Prostate gland (tissue), 2 donors: ENCODE measurements around the gene MYBPC2. TPM values are rescaled to one million over a fixed set of nuclear protein-coding genes. Genes with fewer than 3 reads are reported as not detected.

Experiments used
- DNase-seq: peaks from one replicate; pipeline ENCODE4 v3.0.0-alpha.2; 2019; ENCODE audit warnings: low spot score
- H3K27ac ChIP-seq, 2 donors: fragments of 200-600 bp; sonication (generic); 2 replicates each; pipeline ENCODE4 v1.5.1; 2017 to 2019
- H3K27me3 ChIP-seq: fragments of 200-600 bp; sonication (generic); replicated peaks from 2 replicates; pipeline ENCODE4 v1.5.1; 2019; ENCODE audit not compliant: insufficient read depth
- H3K36me3 ChIP-seq, 2 donors: fragments of 200-600 bp; sonication (generic); 1 replicate in 1 of 2; 2 replicates in 1 of 2; pipeline versions ENCODE4 v1.5.1 to v1.8.1; 2017 to 2019
- H3K4me1 ChIP-seq: fragments of 200-600 bp; sonication (generic); replicated peaks from 2 replicates; pipeline ENCODE4 v1.5.1; 2019
- H3K4me3 ChIP-seq, 2 donors: fragments of 200-600 bp; sonication (generic); 2 replicates each; pipeline ENCODE4 v1.5.1; 2017 to 2019
- H3K9me3 ChIP-seq: fragments of 200-600 bp; sonication (generic); 2 replicates; pipeline ENCODE4 v1.5.1; 2017
- CTCF ChIP-seq, 4 experiments: fragments of 200-600 bp in 2 of 4; fragments of 450-650 bp in 2 of 4; sonication (generic) in 2 of 4; IDR thresholded peaks; 1 replicate in 3 of 4; 2 replicates in 1 of 4; pipeline ENCODE4 v1.5.1; 2016 to 2019; ENCODE audit warnings: antibody characterized with exemption in 4 of 4, mild to moderate bottlenecking in 2 of 4, moderate library complexity in 2 of 4
- POLR2A ChIP-seq: fragments of 450-650 bp; IDR thresholded peaks from one replicate; pipeline ENCODE4 v1.6.1; 2016; ENCODE audit warnings: antibody characterized with exemption, mild to moderate bottlenecking
- POLR2AphosphoS5 ChIP-seq: sonication (generic); formaldehyde crosslinking; IDR thresholded peaks from one replicate; pipeline ENCODE4 v1.6.1; 2017; ENCODE audit warnings: antibody characterized with exemption
- WGBS: methylation state at CpG from one replicate; pipeline ENCODE4 v1.1.5; 2018; 5-methylcytosine and 5-hydroxymethylcytosine counted together
- intact Hi-C: fragments of 100-400 bp; cut with DNase I; formaldehyde crosslinking; loops from one replicate; pipeline ENCODE4 v1.14.2; 2022
- total RNA-seq, 2 donors: library from RNA; depleted of rRNA; stranded (reverse); fragments of >200 nt; gene quantifications; one replicate each; pipeline ENCODE4 v1.1.0, GENCODE V29; 2016

MYBPC2 gene
- total RNA-seq, 2 donors from 2014 or later, result 0.09 to 0.34 TPM

GRCh38 chr19:50394017-50394416 is 38.7 kb upstream of the MYBPC2 start:
- no peak for DNase-seq
- H3K27me3 ChIP-seq, result no peaks in the 10 kb centered on the region
- no peak overlapping the region for H3K4me3 ChIP-seq
- no peaks in the 10 kb centered on the region for H3K9me3 ChIP-seq
- no peak for TF ChIP-seq POLR2A
- TF ChIP-seq CTCF (IDR thresholded peaks at IDR 0.05), result no peak
- TF ChIP-seq POLR2AphosphoS5, result no peak
- WGBS, result 94% methylated on average over 9 of the region's 9 CpGs
- no peaks in the 10 kb centered on the region for H3K4me1 ChIP-seq
- H3K27ac ChIP-seq, result no peak overlapping the region
- intact Hi-C loops, result no loop called here
- no peaks in the 10 kb centered on the region for H3K36me3 ChIP-seq

- TF ChIP-seq POLR2A (no peak), POLR2AphosphoS5 (no peak), CTCF (IDR thresholded peaks at IDR 0.05) (no peak)
- WGBS, result 93% methylated on average over 13 of the region's 13 CpGs
- Histone ChIP-seq H3K27ac (no peak overlapping the region), H3K36me3 (no peaks in the 10 kb centered on the region), H3K9me3 (no peaks in the 10 kb centered on the region), H3K4me1 (no peaks in the 10 kb centered on the region), H3K27me3 (no peaks in the 10 kb centered on the region), H3K4me3 (no peak overlapping the region)
- intact Hi-C loops, result no loop called here
- DNase-seq, result no peak
Measured at GRCh38 chr19:50398675-50399367, 33.9 kb upstream of the MYBPC2 start.

GRCh38 chr19:50399368-50399745 is 33.3 kb upstream of the MYBPC2 start:
- intact Hi-C loops, result no loop called here
- no peak for TF ChIP-seq POLR2AphosphoS5
- no peak for TF ChIP-seq POLR2A
- no peak for TF ChIP-seq CTCF (IDR thresholded peaks at IDR 0.05)
- no peak overlapping the region for H3K4me3 ChIP-seq
- DNase-seq, result no peak
- no peak overlapping the region for H3K27ac ChIP-seq
- 95% methylated on average over 10 of the region's 10 CpGs for WGBS
- no peaks in the 10 kb centered on the region for H3K9me3 ChIP-seq
- no peaks in the 10 kb centered on the region for H3K27me3 ChIP-seq
- no peaks in the 10 kb centered on the region for H3K36me3 ChIP-seq
- H3K4me1 ChIP-seq, result no peaks in the 10 kb centered on the region

- intact Hi-C loops, result no loop called here
Measured at GRCh38 chr19:50401605-50402450, 30.9 kb upstream of the MYBPC2 start.

GRCh38 chr19:50402544-50403301 is 30.0 kb upstream of the MYBPC2 start:
- Histone ChIP-seq H3K4me1 (no peaks in the 10 kb centered on the region), H3K36me3 (no peaks in the 10 kb centered on the region), H3K27ac (no peak overlapping the region), H3K27me3 (no peaks in the 10 kb centered on the region), H3K4me3 (no peak overlapping the region), H3K9me3 (no peaks in the 10 kb centered on the region)
- no peak for TF ChIP-seq POLR2A
- no peak for TF ChIP-seq POLR2AphosphoS5
- TF ChIP-seq CTCF (IDR thresholded peaks at IDR 0.05), result no peak
- 96% methylated on average over 41 of the region's 41 CpGs for WGBS
- DNase-seq, result no peak
- intact Hi-C loops, result no loop called here

More at GRCh38 chr19:50401605-50402450, 30.9 kb upstream of the MYBPC2 start:
- Histone ChIP-seq H3K27me3 (no peaks in the 10 kb centered on the region), H3K9me3 (no peaks in the 10 kb centered on the region), H3K4me3 (no peak overlapping the region), H3K36me3 (no peaks in the 10 kb centered on the region), H3K4me1 (no peaks in the 10 kb centered on the region), H3K27ac (no peak overlapping the region)
- no peak for DNase-seq
- WGBS, result 90% methylated on average over 48 of the region's 48 CpGs
- no peak for TF ChIP-seq POLR2A
